GM19397 (cell line): ENCODE results near the gene LONP1.

Source experiments
- ATAC-seq: cut with Tn5 transposase; IDR thresholded peaks from one replicate; pipeline ENCODE4 v1.9.1; 2021; ENCODE audit warnings: mild to moderate bottlenecking, moderate library complexity; ENCODE audit not compliant: unreplicated experiment

LONP1 gene

GRCh38 chr19:5680437-5681368, 39.2 kb downstream of the LONP1 start, which contains the start of the genes HSD11B1L and MICOS13:
TSS of gene HSD11B1L (plus strand) at chr19:5681027. CDS start at chr19:5684833, 3,806 bp downstream.
TSS of gene MICOS13 (minus strand) at chr19:5680516. CDS start at chr19:5680486, 30 bp downstream.
- peak; percentile 85 for ATAC-seq

GRCh38 chr19:5680084-5680436, 39.9 kb downstream of the LONP1 start:
- no peak for ATAC-seq

- no peak for ATAC-seq
These were observed 40.5 kb downstream of the LONP1 start for GRCh38 chr19:5679289-5680083.

- no peak for ATAC-seq
These were observed 41.8 kb downstream of the LONP1 start for GRCh38 chr19:5678071-5678718.

GRCh38 chr19:5677580-5677979, 42.4 kb downstream of the LONP1 start:
- no peak for ATAC-seq

GRCh38 chr19:5677136-5677535, 42.8 kb downstream of the LONP1 start:
- ATAC-seq = no peak

- ATAC-seq = no peak
These were observed 43.2 kb downstream of the LONP1 start for GRCh38 chr19:5676772-5677105.

- no peak for ATAC-seq
These were observed 43.7 kb downstream of the LONP1 start for GRCh38 chr19:5676105-5676771.

- ATAC-seq = no peak
These were observed 45.2 kb downstream of the LONP1 start for GRCh38 chr19:5674714-5675113.

GRCh38 chr19:5673752-5674151, 46.2 kb downstream of the LONP1 start:
- no peak for ATAC-seq

- no peak for ATAC-seq
These were observed 47.1 kb downstream of the LONP1 start for GRCh38 chr19:5672708-5673459.

GRCh38 chr19:5671600-5671999, 48.3 kb downstream of the LONP1 start:
- ATAC-seq = no peak

- no peak for ATAC-seq
These were observed 50.7 kb downstream of the LONP1 start for GRCh38 chr19:5669212-5669611.

- no peak for ATAC-seq
These were observed 52.1 kb downstream of the LONP1 start for GRCh38 chr19:5667751-5668271.

- ATAC-seq = no peak
These were observed 52.9 kb downstream of the LONP1 start for GRCh38 chr19:5666921-5667610.

GRCh38 chr19:5665781-5666513, 54.0 kb downstream of the LONP1 start:
- no peak for ATAC-seq

GRCh38 chr19:5664515-5664914, 55.4 kb downstream of the LONP1 start:
- ATAC-seq = no peak

- no peak for ATAC-seq
These were observed 56.0 kb downstream of the LONP1 start for GRCh38 chr19:5663904-5664303.

- no peak for ATAC-seq
These were observed 58.5 kb downstream of the LONP1 start for GRCh38 chr19:5661483-5661882.
